ENCODE data around the gene KCNC4.

DNA sequence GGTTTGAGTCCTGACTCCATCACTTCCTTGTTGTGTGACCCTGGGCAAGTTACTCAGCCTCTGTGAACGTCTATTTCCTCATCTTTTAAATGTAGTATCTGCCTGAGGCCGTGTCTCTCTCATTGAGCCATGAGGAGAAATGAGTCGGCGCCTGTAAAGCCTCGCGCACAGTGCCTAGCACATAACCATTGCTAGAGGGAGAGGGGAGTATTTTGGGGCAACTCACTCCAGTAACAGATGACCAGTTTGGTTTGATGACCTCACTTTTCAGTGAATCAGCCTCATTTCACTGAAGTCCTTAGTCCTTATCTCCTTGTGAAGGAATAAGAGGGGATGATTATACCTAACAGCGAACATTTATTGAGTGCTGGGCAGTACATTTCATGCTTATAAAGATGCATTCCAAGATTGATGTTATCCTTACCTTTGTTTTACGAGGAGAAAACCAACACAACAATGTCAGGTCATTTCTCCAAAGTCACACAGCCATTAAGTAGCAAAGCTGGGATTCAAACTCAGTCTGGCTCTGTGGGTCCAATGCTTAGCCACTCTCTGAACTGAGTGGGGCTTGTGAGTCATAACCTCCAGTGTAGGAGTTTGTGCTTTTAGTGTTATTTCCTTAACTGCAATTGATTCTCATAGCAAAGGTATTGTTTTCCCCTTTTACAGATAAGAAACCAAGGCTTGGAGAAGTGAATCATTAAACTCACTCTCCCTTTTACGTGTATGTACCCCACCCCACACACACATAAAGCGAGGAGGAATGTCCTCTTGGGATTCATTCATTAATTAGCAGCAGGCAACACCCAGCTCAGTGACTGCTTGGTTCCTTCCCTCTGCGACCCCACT is 25.9 kb downstream of the KCNC4 start:
- TF ChIP-seq POLR2A (IDR thresholded peaks at IDR 0.05; ENCODE audit: low read length) (no peak), GATA1 (IDR thresholded peaks at IDR 0.05; ENCODE audit: low read depth, low read length) (no peak)
